Vagina (tissue), 2 donors: ENCODE data around the gene PTTG1IP. TPM values are rescaled to one million over a fixed set of nuclear protein-coding genes. Genes with fewer than 3 reads are reported as not detected.
A peak's percentile ranks its signal among the peaks of the same experiment; 100 is the strongest.

Experiments used
- DNase-seq, 2 donors: peaks; one replicate each; pipeline ENCODE4 v3.0.0-alpha.2; 2017; ENCODE audit errors: extremely low spot score in 2 of 2
- H3K27ac ChIP-seq: fragments of 200-600 bp; sonication (generic); one replicate; pipeline ENCODE4 v1.5.1; 2019
- H3K27me3 ChIP-seq: fragments of 200-600 bp; sonication (generic); one replicate; pipeline ENCODE4 v1.5.1; 2019
- H3K36me3 ChIP-seq, 2 donors: fragments of 200-600 bp; sonication (generic); one replicate each; pipeline ENCODE4 v1.5.1; 2017 to 2019
- H3K4me1 ChIP-seq: fragments of 200-600 bp; sonication (generic); one replicate; pipeline ENCODE4 v1.5.1; 2019
- H3K4me3 ChIP-seq, 2 donors: fragments of 200-600 bp; sonication (generic); 1 replicate in 1 of 2; 2 replicates in 1 of 2; pipeline ENCODE4 v1.5.1; 2016 to 2019
- H3K9me3 ChIP-seq: fragments of 200-600 bp; sonication (generic); one replicate; pipeline ENCODE4 v1.5.1; 2019
- CTCF ChIP-seq, 3 experiments: fragments of 450-650 bp in 2 of 3; fragments of 200-600 bp in 1 of 3; sonication (generic) in 1 of 3; IDR thresholded peaks; one replicate each; pipeline ENCODE4 v1.5.1; 2017 to 2019; ENCODE audit warnings: antibody characterized with exemption in 3 of 3, mild to moderate bottlenecking in 2 of 3, moderate library complexity in 2 of 3
- POLR2A ChIP-seq, 2 donors: fragments of 450-650 bp; IDR thresholded peaks; one replicate each; pipeline ENCODE4 v1.6.1; 2017; ENCODE audit warnings: antibody characterized with exemption in 2 of 2, mild to moderate bottlenecking in 2 of 2, moderate library complexity in 2 of 2
- POLR2AphosphoS5 ChIP-seq, 2 donors: sonication (generic); formaldehyde crosslinking; IDR thresholded peaks; one replicate each; pipeline ENCODE4 v1.9.0; 2017; ENCODE audit warnings: antibody characterized with exemption in 2 of 2, mild to moderate bottlenecking in 2 of 2, low read depth in 1 of 2; ENCODE audit not compliant: insufficient read depth in 1 of 2
- intact Hi-C: fragments of 100-400 bp; cut with DNase I; formaldehyde crosslinking; loops from one replicate; pipeline ENCODE4 v1.15.1; 2023
- total RNA-seq: library from RNA; depleted of rRNA; stranded (reverse); fragments of >200 nt; gene quantifications from one replicate; pipeline ENCODE4 v1.2.3, GENCODE V29; 2016

PTTG1IP gene
- total RNA-seq, 1 donor from 2014 or later = 165 TPM

- H3K27ac ChIP-seq = peak within 1 kb of the TSS; percentile 71
- H3K4me3 ChIP-seq = peak within 1 kb of the TSS; percentile 81 to 95
- no peaks in the 10 kb centered on the region for H3K27me3 ChIP-seq
- peak; percentile 54 to 69 for TF ChIP-seq POLR2AphosphoS5 (IDR thresholded peaks at IDR 0.05; ENCODE audit: insufficient read depth in 1 of 2, low read depth in 1 of 2)
- peak in 1 of 2 donors; percentile 27 for TF ChIP-seq POLR2A (IDR thresholded peaks at IDR 0.05)
- TF ChIP-seq CTCF (IDR thresholded peaks at IDR 0.05) = peak in 1 of 3 experiments; percentile 9
- H3K4me1 ChIP-seq = peaks cover 26% of the 10 kb centered on the region
- H3K9me3 ChIP-seq = no peaks in the 10 kb centered on the region
- intact Hi-C loops = loop anchor here (10.0 kb wide), 2 partner anchors 133 to 467 kb away; partner anchors contain the start of gene CFAP410
- peaks cover 0 to 18% of the 10 kb centered on the region in 2 donors for H3K36me3 ChIP-seq
- no peak for DNase-seq
These were observed 71.8 kb downstream of the PTTG1IP start, which contains the start of gene UBE2G2 for GRCh38 chr21:44801468-44802395. Gene UBE2G2 (minus strand): TSS chr21:44801820. CDS start chr21:44801748, 72 bp downstream.

GRCh38 chr21:44800971-44801467 is 72.5 kb downstream of the PTTG1IP start:
- peak overlapping the region; percentile 81 to 95 for H3K4me3 ChIP-seq
- H3K9me3 ChIP-seq = no peaks in the 10 kb centered on the region
- H3K27me3 ChIP-seq = no peaks in the 10 kb centered on the region
- peaks cover 26% of the 10 kb centered on the region for H3K4me1 ChIP-seq
- no peak for DNase-seq
- intact Hi-C loops = loop anchor here (10.0 kb wide), 2 partner anchors 134 to 466 kb away; partner anchors contain the start of gene CFAP410
- peaks cover 0 to 11% of the 10 kb centered on the region in 2 donors for H3K36me3 ChIP-seq
- TF ChIP-seq POLR2AphosphoS5 (IDR thresholded peaks at IDR 0.05; ENCODE audit: insufficient read depth in 1 of 2, low read depth in 1 of 2) (no peak), CTCF (IDR thresholded peaks at IDR 0.05) (no peak), POLR2A (IDR thresholded peaks at IDR 0.05) (no peak)
- peak overlapping the region; percentile 71 for H3K27ac ChIP-seq

DNA sequence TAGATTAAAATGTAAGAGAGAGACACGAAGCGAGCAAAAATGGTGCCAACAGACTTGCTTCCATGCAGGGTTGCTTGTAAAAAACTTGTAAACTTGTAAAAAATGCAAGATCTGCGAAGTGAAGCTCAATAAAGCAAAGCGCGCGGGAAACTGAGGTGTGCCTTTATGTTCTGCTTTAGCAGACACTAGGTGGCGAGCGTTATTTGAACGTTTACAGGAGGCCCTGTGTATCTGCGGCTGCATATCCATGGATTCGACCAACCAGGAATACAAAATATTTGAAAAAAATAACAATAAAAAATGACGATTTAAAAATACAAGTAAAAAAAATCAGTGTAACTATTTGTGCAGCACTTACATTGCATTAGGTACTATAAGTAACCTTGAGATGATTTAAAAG is 73.4 kb downstream of the PTTG1IP start:
- Histone ChIP-seq H3K36me3 (peaks cover 0 to 5% of the 10 kb centered on the region in 2 donors), H3K9me3 (no peaks in the 10 kb centered on the region), H3K27me3 (no peaks in the 10 kb centered on the region), H3K27ac (no peak overlapping the region), H3K4me1 (peaks cover 26% of the 10 kb centered on the region), H3K4me3 (peak overlapping the region in 1 of 2 donors; percentile 81)
- TF ChIP-seq POLR2A (IDR thresholded peaks at IDR 0.05) (no peak), POLR2AphosphoS5 (IDR thresholded peaks at IDR 0.05; ENCODE audit: insufficient read depth in 1 of 2, low read depth in 1 of 2) (no peak), CTCF (IDR thresholded peaks at IDR 0.05) (peak in 1 of 3 experiments; percentile 33)
- intact Hi-C loops = loop anchor here (10.0 kb wide), 2 partner anchors 135 to 465 kb away; partner anchors contain the start of gene CFAP410
- no peak for DNase-seq

DNA sequence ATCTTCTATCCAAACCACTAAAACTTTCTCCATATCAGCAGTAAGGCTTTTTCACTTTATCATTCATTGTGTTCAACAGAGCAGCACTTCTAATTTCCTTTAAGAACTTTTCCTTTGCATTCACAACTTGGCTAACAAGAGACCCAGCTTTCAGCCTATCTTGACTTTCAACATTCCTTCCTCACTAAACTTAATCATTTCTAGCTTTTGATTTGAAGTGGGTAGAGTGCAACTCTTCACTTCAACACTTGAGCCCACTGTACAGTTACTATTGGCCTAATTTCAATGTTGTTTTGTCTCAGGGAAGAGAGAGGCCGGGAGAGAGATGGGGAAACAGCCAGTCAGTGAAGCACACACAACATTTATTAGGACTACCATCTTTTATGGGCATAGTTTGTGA is 73.8 kb downstream of the PTTG1IP start:
- Histone ChIP-seq H3K36me3 (peaks cover 0 to under 1% of the 10 kb centered on the region in 2 donors), H3K27me3 (no peaks in the 10 kb centered on the region), H3K27ac (no peak overlapping the region), H3K9me3 (no peaks in the 10 kb centered on the region), H3K4me3 (no peak overlapping the region), H3K4me1 (peaks cover 26% of the 10 kb centered on the region)
- DNase-seq = no peak
- intact Hi-C loops = loop anchor here (10.0 kb wide), 2 partner anchors 135 to 465 kb away; partner anchors contain the start of gene CFAP410
- TF ChIP-seq CTCF (IDR thresholded peaks at IDR 0.05) (no peak), POLR2AphosphoS5 (IDR thresholded peaks at IDR 0.05; ENCODE audit: insufficient read depth in 1 of 2, low read depth in 1 of 2) (no peak), POLR2A (IDR thresholded peaks at IDR 0.05) (no peak)

Other genes with a start within 250 kb of the PTTG1IP start
- gene KRTAP10-9, start 246.6 kb downstream of the PTTG1IP start, total RNA-seq = not detected
- not detected for gene KRTAP10-10, start 236.3 kb downstream of the PTTG1IP start, total RNA-seq
- not detected for gene KRTAP10-11, start 227.3 kb downstream of the PTTG1IP start, total RNA-seq
- not detected for gene KRTAP12-4, start 219.0 kb downstream of the PTTG1IP start, total RNA-seq
- gene KRTAP12-3, start 215.8 kb downstream of the PTTG1IP start, total RNA-seq = not detected
- gene KRTAP12-2, start 206.8 kb downstream of the PTTG1IP start, total RNA-seq = not detected
- not detected for gene KRTAP12-1, start 191.5 kb downstream of the PTTG1IP start, total RNA-seq
- not detected for gene KRTAP10-12, start 176.5 kb downstream of the PTTG1IP start, total RNA-seq
- gene TSPEAR, start 162.1 kb downstream of the PTTG1IP start, total RNA-seq = not detected
- gene UBE2G2, start 71.9 kb downstream of the PTTG1IP start, total RNA-seq = 96.5 TPM
- 70.0 TPM for gene SUMO3, start 55.6 kb downstream of the PTTG1IP start, total RNA-seq
- 35.1 TPM for gene ITGB2, start 47.2 kb upstream of the PTTG1IP start, total RNA-seq
- 8.3 TPM for gene SLX9, start 66.3 kb upstream of the PTTG1IP start, total RNA-seq
- 19.6 TPM for gene ADARB1, start 200.9 kb upstream of the PTTG1IP start, total RNA-seq